ENCODE data around the gene HGS. TPM values are rescaled to one million over a fixed set of nuclear protein-coding genes. Genes with fewer than 3 reads are reported as not detected.

HGS gene
- polyA plus RNA-seq, 3 donors = 19.3 to 200 (median 28.0) TPM

GRCh38 chr17:81733507-81734404 lies 49.9 kb downstream of the HGS start:
- no peak overlapping the region for H3K4me3 ChIP-seq (replicated peaks in 1 of 3; ENCODE audit: low read depth in 2 of 3, low read length in 3 of 3)

More at GRCh38 chr17:81733507-81734404, 49.9 kb downstream of the HGS start:
- peaks cover 23% of the 10 kb centered on the region for H3K4me1 Mint-ChIP-seq
- no peaks in the 10 kb centered on the region for H3K36me3 Mint-ChIP-seq
- peaks cover 0 to 3% (median 0%) of the 10 kb centered on the region in 7 donors for H3K9me3 Mint-ChIP-seq
- peaks cover 13 to 30% of the 10 kb centered on the region in 2 donors for H3K4me1 ChIP-seq (ENCODE audit: control insufficient read depth in 1 of 2, insufficient read depth in 2 of 2, low read length in 2 of 2)
- H3K27me3 Mint-ChIP-seq (ENCODE audit: low read depth in 3 of 3) = peaks cover 8 to 14% (median 9%) of the 10 kb centered on the region in 3 donors
- no peaks in the 10 kb centered on the region for H3K9me3 ChIP-seq (replicated peaks in 1 of 2; ENCODE audit: control insufficient read depth in 1 of 2, insufficient read depth in 1 of 2, low read length in 2 of 2)
- peak; percentile 73 to 82 (median 80) for DNase-seq
- no peak overlapping the region for H3K27ac ChIP-seq (ENCODE audit: low read depth in 1 of 2, low read length in 2 of 2)
- WGBS (ENCODE audit: insufficient coverage) = 48% methylated on average over 29 of the region's 32 CpGs
- TF ChIP-seq, protein P1, sequence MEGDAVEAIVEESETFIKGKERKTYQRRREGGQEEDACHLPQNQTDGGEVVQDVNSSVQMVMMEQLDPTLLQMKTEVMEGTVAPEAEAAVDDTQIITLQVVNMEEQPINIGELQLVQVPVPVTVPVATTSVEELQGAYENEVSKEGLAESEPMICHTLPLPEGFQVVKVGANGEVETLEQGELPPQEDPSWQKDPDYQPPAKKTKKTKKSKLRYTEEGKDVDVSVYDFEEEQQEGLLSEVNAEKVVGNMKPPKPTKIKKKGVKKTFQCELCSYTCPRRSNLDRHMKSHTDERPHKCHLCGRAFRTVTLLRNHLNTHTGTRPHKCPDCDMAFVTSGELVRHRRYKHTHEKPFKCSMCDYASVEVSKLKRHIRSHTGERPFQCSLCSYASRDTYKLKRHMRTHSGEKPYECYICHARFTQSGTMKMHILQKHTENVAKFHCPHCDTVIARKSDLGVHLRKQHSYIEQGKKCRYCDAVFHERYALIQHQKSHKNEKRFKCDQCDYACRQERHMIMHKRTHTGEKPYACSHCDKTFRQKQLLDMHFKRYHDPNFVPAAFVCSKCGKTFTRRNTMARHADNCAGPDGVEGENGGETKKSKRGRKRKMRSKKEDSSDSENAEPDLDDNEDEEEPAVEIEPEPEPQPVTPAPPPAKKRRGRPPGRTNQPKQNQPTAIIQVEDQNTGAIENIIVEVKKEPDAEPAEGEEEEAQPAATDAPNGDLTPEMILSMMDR (IDR thresholded peaks at IDR 0.05) = peak; percentile 98
- no peaks in the 10 kb centered on the region for H3K79me2 ChIP-seq (ENCODE audit: insufficient read depth, low read length)
- H4K20me1 ChIP-seq (ENCODE audit: insufficient read depth, low read length) = no peaks in the 10 kb centered on the region
- peak overlapping the region in 3 of 7 donors; percentile 40 to 68 (median 58) for H3K27ac Mint-ChIP-seq
- no peak overlapping the region for H2AFZ ChIP-seq (ENCODE audit: insufficient read depth, low read depth, low read length, poor library complexity, severe bottlenecking)
- intact Hi-C loops (cut with micrococcal nuclease) = no loop called here
- no peaks in the 10 kb centered on the region for H3K27me3 ChIP-seq (ENCODE audit: control insufficient read depth in 2 of 2, insufficient read depth in 2 of 2, low read length in 2 of 2)
- peak overlapping the region in 1 of 2 donors; percentile 46 for H3K4me3 Mint-ChIP-seq
- no peak overlapping the region for H3K4me2 ChIP-seq (replicated peaks; ENCODE audit: extremely low read depth, low read length, poor library complexity, severe bottlenecking)
- no peak overlapping the region for H3K9ac ChIP-seq (ENCODE audit: insufficient read depth, low read length, poor library complexity, severe bottlenecking)
- no peaks in the 10 kb centered on the region for H3K36me3 ChIP-seq (replicated peaks in 1 of 2; ENCODE audit: control insufficient read depth in 1 of 2, insufficient read depth in 2 of 2, low read length in 2 of 2)
